B cell (primary cell): ENCODE results near the gene MYO16.

Experiments used
- EZH2 ChIP-seq: IDR thresholded peaks from 2 replicates; pipeline ENCODE4 v1.6.1; 2012; ENCODE audit warnings: borderline replicate concordance, low read depth, mild to moderate bottlenecking, moderate library complexity, low read length; ENCODE audit not compliant: insufficient read depth, poor library complexity, severe bottlenecking
- TF ChIP-seq, protein P1 (sequence below): fragments of 200-600 bp; IDR thresholded peaks from one replicate; pipeline ENCODE4 v1.8.0; 2022; ENCODE audit warnings: antibody characterized with exemption, mild to moderate bottlenecking

DNA sequence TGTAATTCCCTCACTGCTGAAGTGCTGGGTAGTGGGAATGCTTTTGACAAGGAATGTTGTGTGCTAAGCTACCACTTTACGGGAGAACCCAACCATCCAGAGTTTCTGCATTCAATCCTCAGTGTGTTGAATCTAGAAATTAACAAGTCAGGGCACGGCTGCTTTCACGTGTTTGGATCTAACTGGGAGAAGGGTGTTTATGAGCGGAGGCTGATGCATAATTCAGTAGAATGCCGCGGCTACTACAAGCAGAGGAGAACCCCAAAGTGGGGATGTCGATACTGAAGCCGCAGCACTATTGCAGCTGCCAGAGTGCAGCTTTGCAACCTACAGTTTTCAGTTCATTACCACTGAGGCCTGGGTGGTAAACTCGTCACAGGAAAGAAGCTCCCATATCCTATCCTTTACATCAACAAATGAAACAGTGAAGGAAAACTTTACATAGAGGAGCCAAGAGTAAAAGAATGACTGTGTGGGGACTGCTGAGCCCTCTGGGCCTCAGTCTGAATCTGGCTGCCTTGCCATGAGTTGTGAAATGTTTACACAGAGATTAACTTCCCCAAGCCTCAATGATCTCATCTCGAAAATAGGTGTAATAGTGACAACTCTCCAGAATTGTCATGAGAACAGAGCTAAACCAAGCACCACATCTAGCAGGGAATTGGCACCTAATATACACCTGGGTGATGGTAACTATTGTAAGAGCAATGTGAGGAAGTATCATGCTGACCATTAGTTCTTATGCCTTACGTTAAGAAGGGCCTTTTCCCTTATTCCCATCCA lies 531.7 kb downstream of the MYO16 start:
- TF ChIP-seq, protein P1, sequence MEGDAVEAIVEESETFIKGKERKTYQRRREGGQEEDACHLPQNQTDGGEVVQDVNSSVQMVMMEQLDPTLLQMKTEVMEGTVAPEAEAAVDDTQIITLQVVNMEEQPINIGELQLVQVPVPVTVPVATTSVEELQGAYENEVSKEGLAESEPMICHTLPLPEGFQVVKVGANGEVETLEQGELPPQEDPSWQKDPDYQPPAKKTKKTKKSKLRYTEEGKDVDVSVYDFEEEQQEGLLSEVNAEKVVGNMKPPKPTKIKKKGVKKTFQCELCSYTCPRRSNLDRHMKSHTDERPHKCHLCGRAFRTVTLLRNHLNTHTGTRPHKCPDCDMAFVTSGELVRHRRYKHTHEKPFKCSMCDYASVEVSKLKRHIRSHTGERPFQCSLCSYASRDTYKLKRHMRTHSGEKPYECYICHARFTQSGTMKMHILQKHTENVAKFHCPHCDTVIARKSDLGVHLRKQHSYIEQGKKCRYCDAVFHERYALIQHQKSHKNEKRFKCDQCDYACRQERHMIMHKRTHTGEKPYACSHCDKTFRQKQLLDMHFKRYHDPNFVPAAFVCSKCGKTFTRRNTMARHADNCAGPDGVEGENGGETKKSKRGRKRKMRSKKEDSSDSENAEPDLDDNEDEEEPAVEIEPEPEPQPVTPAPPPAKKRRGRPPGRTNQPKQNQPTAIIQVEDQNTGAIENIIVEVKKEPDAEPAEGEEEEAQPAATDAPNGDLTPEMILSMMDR = no peak
- no peak for TF ChIP-seq EZH2
